A673 (cell line): Measurements from ENCODE around the gene CALU. TPM values are rescaled to one million over a fixed set of nuclear protein-coding genes. Genes with fewer than 3 reads are reported as not detected.

Experiments used
- BruUV-seq: library from RNA; stranded (reverse); fragments of 400-500 nt; replicated peaks from 2 replicates; lab custom pipeline; 2021; lab: Mats Ljungman, UMichigan
- CTCF ChIA-PET: fragments of 300-600 bp; sonication (Branson Sonifier 250); formaldehyde crosslinking; loops from one replicate; lab custom pipeline; 2022; ENCODE audit warnings: antibody characterized with exemption; lab: Charles Lee
- POLR2A ChIA-PET: fragments of 300-600 bp; sonication (Branson Sonifier 250); formaldehyde crosslinking; loops from one replicate; lab custom pipeline; 2022; ENCODE audit warnings: antibody characterized with exemption; ENCODE audit not compliant: low non-redundant PET; lab: Charles Lee
- DNase-seq: peaks from one replicate; pipeline ENCODE4 v3.0.0-alpha.2; 2015; ENCODE audit warnings: low spot score
- H3K27ac ChIP-seq: fragments of 200-600 bp; sonication (generic); 2 replicates; pipeline ENCODE4 v1.5.1; 2016; ENCODE audit warnings: mixed run types, low read depth, mild to moderate bottlenecking, mixed read lengths, antibody characterized with exemption, low read length; ENCODE audit not compliant: poor library complexity, severe bottlenecking
- H3K27me3 ChIP-seq: fragments of 200-600 bp; sonication (generic); replicated peaks from 2 replicates; pipeline ENCODE4 v1.6.1; 2017; ENCODE audit warnings: mixed run types, low read depth, mild to moderate bottlenecking, mixed read lengths, antibody characterized with exemption, low read length; ENCODE audit not compliant: insufficient read depth, poor library complexity
- H3K36me3 ChIP-seq: fragments of 200-600 bp; sonication (generic); 2 replicates; pipeline ENCODE4 v1.6.1; 2016; ENCODE audit warnings: mixed run types, mild to moderate bottlenecking, mixed read lengths, antibody characterized with exemption, low read length; ENCODE audit not compliant: insufficient read depth, poor library complexity, severe bottlenecking
- H3K4me1 ChIP-seq: fragments of 200-600 bp; sonication (generic); 2 replicates; pipeline ENCODE4 v1.6.1; 2017; ENCODE audit warnings: mixed run types, mild to moderate bottlenecking, mixed read lengths, antibody characterized with exemption, low read length; ENCODE audit not compliant: insufficient read depth, poor library complexity, severe bottlenecking
- H3K4me3 ChIP-seq: fragments of 200-600 bp; sonication (generic); 2 replicates; pipeline ENCODE4 v1.5.1; 2016; ENCODE audit warnings: low read depth, mixed run types, mild to moderate bottlenecking, mixed read lengths, low read length; ENCODE audit not compliant: poor library complexity, severe bottlenecking
- H3K9me3 ChIP-seq: fragments of 200-600 bp; sonication (generic); 2 replicates; pipeline ENCODE4 v1.6.1; 2016; ENCODE audit warnings: mixed run types, low read depth, mild to moderate bottlenecking, mixed read lengths, antibody characterized with exemption, low read length; ENCODE audit not compliant: poor library complexity, severe bottlenecking
- EZH2 ChIP-seq: fragments of 200-600 bp; sonication (generic); IDR thresholded peaks from 2 replicates; pipeline ENCODE4 v1.6.1; 2017; ENCODE audit warnings: borderline replicate concordance, low read depth, mild to moderate bottlenecking, mixed read lengths, antibody characterized with exemption, low read length; ENCODE audit not compliant: poor library complexity, severe bottlenecking
- intact Hi-C: fragments of 100-400 bp; cut with micrococcal nuclease; formaldehyde crosslinking; loops from one replicate; pipeline ENCODE4 v1.10.0; 2022; ENCODE audit not compliant: unreplicated experiment
- total RNA-seq: library from RNA; stranded (reverse); gene quantifications from 2 replicates; pipeline ENCODE4 v1.2.3, GENCODE V29; 2021
- TF ChIP-seq, protein P1 (sequence below): fragments of 300-800, 200-600 bp; sonication (generic); conservative IDR thresholded peaks from 2 replicates; pipeline ENCODE4 v1.5.1; 2017; ENCODE audit warnings: low read depth, mild to moderate bottlenecking, antibody characterized with exemption, low read length, moderate library complexity, mixed read lengths

CALU gene
- total RNA-seq, 1 experiment from 2014 or later, result 162 TPM

DNA sequence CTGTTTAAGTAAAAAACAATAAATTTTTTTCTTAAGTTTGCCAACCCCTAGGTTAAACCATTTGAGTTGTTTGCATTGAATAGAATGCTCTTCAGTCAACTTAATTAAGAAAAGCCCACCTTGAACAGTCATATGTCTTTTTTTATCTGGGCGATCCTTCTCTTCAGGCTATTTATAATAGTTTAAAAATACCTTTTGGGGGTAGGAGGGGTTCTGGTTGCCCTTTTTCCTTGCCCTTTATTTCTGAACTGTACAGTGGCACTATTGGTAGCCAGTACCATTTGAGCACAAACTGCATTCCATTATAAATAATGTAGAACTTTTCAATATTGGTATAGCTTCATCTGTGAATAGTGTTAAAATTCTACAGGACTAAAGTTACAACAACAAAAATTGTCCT lies 13.1 kb downstream of the CALU start:
- CTCF ChIA-PET, result no interaction called here
- Histone ChIP-seq H3K4me1 (peaks cover 29% of the 10 kb centered on the region), H3K9me3 (no peaks in the 10 kb centered on the region), H3K4me3 (no peak overlapping the region), H3K27ac (no peak overlapping the region), H3K36me3 (peaks cover 54% of the 10 kb centered on the region), H3K27me3 (no peaks in the 10 kb centered on the region)
- intact Hi-C loops, result no loop called here
- TF ChIP-seq, protein P1, sequence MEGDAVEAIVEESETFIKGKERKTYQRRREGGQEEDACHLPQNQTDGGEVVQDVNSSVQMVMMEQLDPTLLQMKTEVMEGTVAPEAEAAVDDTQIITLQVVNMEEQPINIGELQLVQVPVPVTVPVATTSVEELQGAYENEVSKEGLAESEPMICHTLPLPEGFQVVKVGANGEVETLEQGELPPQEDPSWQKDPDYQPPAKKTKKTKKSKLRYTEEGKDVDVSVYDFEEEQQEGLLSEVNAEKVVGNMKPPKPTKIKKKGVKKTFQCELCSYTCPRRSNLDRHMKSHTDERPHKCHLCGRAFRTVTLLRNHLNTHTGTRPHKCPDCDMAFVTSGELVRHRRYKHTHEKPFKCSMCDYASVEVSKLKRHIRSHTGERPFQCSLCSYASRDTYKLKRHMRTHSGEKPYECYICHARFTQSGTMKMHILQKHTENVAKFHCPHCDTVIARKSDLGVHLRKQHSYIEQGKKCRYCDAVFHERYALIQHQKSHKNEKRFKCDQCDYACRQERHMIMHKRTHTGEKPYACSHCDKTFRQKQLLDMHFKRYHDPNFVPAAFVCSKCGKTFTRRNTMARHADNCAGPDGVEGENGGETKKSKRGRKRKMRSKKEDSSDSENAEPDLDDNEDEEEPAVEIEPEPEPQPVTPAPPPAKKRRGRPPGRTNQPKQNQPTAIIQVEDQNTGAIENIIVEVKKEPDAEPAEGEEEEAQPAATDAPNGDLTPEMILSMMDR, result no peak
- TF ChIP-seq EZH2, result no peak
- POLR2A ChIA-PET, result no interaction called here
- BruUV-seq, result no TSS peak
- DNase-seq, result no peak

DNA sequence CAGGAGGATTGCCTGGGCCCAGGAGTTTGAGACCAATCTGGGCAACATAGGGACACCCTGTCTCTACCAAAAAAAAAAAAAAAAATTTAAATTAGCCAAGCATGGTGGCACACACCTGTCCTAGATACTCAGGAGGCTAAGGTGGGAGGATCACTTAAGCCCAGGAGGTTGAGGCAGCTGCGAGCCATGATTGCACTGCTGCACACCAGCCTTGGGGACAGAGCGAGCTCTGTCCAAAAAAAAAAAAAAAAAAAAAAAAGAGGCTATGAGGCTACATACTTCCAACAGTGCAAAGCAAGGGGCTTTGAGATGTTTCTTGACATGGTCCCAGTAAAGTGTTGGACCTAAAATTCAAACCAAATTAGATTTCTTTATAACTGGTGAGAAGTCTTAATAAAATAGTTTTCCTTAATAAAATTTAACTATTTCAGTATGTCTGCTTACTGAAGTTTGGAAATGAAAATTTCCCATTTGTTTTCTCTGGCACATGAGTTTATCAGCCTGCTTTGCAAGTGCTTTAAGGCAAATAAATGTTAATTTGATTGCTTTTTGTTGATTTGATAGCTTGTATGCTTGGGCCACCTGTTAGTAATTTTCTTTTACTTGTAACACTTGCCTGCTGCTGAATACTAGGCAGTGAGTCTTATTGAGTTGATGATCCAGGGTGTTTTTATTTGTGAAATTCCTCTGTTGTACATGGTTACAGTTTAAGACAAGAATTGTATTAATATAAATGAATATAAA lies 16.1 kb downstream of the CALU start:
- ChIA-PET CTCF (no interaction called here), POLR2A (no interaction called here)
- no peak overlapping the region for H3K4me3 ChIP-seq
- intact Hi-C loops, result no loop called here
- no peak for TF ChIP-seq EZH2
- TF ChIP-seq, protein P1, result no peak
- DNase-seq, result no peak
- H3K27me3 ChIP-seq, result no peaks in the 10 kb centered on the region
- H3K9me3 ChIP-seq, result no peaks in the 10 kb centered on the region
- no TSS peak for BruUV-seq
- H3K27ac ChIP-seq, result peak overlapping the region; percentile 54
- H3K4me1 ChIP-seq, result peaks cover 29% of the 10 kb centered on the region
- H3K36me3 ChIP-seq, result peaks cover 56% of the 10 kb centered on the region

DNA sequence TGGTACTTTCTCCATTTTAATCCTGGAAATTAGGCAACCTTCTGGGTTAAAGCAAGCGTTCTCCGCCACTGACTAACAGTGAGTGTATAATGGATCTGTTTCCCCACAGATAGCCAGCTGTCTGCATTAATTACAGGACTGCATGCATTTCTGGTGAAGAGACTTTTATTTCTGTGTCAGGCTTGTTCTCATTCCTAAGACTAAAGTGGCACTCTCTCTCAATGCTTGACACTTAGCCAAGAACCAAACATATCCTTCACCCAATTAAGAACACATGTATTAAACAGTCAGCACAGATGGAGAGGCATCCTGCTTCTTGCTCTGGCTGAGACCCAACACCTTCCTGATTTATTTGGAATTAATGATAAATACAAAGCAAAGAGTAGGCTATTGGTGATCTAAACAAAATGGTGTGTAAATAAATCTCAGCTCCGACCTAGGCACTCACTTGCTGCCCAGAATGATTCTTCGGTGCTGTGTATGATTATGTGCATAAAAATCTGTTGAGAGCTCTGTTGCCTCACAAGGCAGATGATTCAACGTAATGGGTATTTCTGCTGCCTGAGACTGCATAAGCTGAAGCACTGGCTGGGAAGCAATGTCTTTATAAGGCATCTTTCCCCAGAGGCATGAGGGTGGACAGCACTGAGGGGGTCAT lies 16.8 kb downstream of the CALU start:
- POLR2A ChIA-PET, result no interaction called here
- DNase-seq, result peak; percentile 87
- intact Hi-C loops, result no loop called here
- Histone ChIP-seq H3K27me3 (no peaks in the 10 kb centered on the region), H3K36me3 (peaks cover 57% of the 10 kb centered on the region), H3K4me3 (no peak overlapping the region), H3K27ac (peak overlapping the region; percentile 54), H3K4me1 (peaks cover 29% of the 10 kb centered on the region), H3K9me3 (no peaks in the 10 kb centered on the region)
- CTCF ChIA-PET, result no interaction called here
- TF ChIP-seq EZH2, result no peak
- TF ChIP-seq, protein P1, result no peak
- no TSS peak for BruUV-seq
